Left ventricle myocardium superior (tissue), 1 donor: ENCODE measurements around the gene TESMIN. TPM values are rescaled to one million over a fixed set of nuclear protein-coding genes. Genes with fewer than 3 reads are reported as not detected.

Experiments used
- ATAC-seq: fragments of 200-7000 bp; cut with Tn5 transposase; one replicate; pipeline ENCODE4 v1.9.1; 2020; ENCODE audit warnings: mild to moderate bottlenecking, moderate library complexity
- DNase-seq: peaks from one replicate; pipeline ENCODE4 v3.0.0-alpha.2; 2020
- intact Hi-C: fragments of 100-400 bp; cut with micrococcal nuclease; formaldehyde crosslinking; loops from one replicate; pipeline ENCODE4 v1.11.0; 2022
- total RNA-seq: library from RNA; stranded (reverse); fragmentation: NEBNext Ultra II Directional; extraction: Animal tissue kit (Norgen Biotek cat#: 25700); gene quantifications from one replicate; pipeline ENCODE4 v1.2.1, GENCODE V29; 2021
- donor health status: DM: no; HTN: yes; CAD: no; lungs with severe emphysema.

Gene TESMIN
- total RNA-seq, 1 donor from 2014 or later, result 0.32 TPM

DNA sequence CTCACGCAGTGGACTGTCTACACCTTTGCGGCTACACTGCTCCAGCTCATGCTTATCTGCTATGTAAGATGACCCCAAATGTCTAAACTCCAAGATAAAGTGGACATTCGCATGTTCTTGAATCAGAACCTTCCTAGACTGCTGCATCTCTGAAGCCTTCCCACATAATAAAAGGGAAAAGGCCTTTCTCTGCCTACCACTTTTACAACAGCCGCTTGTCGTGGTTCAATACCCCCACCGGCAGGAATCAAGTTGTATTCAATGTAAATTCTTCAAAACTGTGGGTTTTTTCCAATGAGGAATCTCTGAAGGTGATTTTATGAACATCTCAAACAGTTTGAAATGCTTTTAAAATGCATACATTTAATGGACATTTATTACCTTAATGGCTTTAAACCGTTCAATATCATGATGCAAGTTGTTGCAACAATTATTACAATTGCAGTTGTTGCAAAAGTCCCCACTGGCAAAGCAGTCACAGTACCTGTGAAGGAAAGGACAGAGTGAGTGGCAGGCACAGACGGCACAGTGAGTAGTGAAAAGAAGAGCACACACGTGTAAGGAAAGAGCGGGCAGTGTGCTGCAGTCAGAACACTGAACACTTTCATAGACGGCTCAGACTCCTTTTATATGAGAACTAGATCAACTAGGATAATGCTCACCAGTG is 35.7 kb downstream of the TESMIN start:
- intact Hi-C loops, result no loop called here
- DNase-seq (no peak), ATAC-seq (no peak)

DNA sequence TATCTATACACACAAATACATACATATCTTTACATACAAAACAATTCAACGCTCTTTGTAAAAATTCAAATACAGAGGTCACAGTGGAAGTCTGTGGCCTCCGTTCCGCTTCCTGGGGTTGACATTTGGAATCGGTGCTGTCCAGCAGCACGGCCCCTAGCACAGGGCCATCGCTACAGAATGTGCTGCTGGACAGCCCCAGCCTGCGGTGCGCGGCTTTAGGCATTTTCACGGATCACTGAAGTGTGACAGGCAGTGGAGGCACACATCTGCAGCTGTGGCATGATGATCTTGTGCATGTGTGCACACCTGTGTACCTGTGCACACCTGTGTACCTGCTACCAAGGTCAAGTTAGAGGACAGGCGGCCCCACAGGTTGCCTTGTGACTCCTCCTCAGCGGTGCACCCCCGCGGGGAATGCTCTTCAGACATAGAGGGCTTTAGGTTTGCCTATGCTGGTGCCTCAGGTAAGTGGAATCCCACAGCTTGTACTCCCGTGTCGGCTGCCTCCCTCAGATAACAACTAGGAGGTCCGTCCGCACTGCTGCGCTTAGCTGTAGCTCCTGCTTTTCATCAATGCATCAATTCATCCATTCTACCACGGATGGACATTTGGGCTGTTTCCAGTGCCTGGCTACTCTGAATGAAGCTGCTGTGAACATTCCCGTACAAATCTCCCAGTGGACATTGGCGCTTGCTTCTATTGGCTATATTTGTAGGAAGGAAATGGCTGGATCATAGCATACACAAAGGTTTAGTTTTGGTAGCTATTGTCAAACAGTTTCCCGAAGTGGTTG is 37.1 kb downstream of the TESMIN start:
- DNase-seq (no peak), ATAC-seq (no peak)
- intact Hi-C loops, result no loop called here

DNA sequence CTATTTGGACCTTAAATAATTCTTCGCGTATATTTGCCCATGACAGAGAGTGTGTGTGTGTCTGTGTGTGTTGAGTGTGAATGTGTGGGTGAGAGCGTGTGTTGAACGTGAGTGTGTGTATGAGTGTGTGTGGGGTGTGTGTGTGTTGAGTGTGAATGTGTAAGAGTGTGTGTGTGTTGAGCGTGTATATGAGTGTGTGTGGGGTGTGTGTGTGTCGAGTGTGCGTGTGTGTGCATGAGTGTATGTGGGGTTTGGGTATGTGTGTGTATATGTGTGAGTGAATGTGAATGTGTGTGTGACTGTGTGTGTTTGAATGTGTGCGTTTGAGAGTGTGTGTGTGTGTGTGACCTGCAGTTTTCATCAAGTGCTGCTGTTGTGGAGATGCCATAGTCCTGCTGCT is 40.2 kb downstream of the TESMIN start:
- ATAC-seq, result no peak
- no peak for DNase-seq
- intact Hi-C loops, result no loop called here

DNA sequence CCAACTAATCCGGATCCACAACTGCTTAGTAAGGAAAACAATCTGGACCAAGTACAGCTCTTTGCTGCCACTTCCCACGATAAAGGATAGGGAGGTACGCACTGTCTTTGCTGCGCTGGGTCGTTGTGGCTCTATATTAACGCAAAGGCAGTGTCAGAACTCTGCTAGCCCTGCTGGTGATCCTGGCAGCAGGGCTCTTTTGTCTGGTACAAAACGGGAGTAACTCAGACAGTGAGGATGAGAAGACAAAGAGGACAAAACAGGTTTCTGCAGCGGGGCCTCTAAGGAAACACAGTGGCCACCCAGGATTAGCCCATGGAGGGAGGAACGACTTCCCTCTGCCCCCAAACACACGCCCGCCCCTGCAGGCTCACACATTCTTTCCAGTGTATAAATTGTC is 40.9 kb downstream of the TESMIN start:
- DNase-seq (no peak), ATAC-seq (no peak)
- intact Hi-C loops, result no loop called here

DNA sequence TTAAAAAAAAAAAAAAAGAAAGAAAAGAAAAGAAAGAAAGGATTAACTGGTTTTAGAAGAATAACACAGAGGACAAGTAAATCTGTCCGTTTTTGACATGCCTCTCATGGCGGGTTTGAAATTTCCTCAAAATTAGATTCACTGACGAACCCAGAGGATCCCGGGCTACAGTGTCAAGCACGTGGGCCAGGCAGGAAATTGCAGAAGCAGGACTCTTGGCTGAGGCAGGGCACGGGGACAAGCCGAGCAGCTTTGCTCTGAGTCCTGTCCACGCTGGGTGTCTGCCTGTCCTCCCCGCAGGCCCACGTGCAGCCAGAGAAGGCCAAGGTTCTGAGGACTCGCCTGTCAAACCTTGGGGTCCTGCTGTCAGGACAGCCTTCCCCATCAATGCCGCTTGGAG is 42.3 kb downstream of the TESMIN start:
- DNase-seq (no peak), ATAC-seq (no peak)
- intact Hi-C loops, result no loop called here

DNA sequence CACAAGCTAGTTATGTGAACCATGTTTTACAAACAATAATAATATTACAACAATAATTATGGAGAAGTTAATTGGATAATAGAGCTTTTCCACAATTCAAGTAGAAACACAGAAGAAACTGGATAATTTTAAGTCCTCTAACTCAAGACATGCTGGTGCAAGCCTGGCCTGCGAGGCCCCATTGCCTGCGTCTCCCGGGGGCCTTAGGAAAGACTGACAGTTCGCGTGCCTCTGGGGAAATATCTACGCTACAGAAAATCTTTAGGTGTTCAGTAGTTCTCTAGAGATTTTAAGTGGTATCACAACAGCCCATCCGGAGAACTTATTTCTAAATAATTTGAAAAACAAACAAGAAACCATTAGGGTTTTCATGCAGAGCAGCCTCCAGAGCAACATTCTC is 43.8 kb downstream of the TESMIN start:
- intact Hi-C loops, result no loop called here
- no peak for ATAC-seq
- DNase-seq, result no peak

DNA sequence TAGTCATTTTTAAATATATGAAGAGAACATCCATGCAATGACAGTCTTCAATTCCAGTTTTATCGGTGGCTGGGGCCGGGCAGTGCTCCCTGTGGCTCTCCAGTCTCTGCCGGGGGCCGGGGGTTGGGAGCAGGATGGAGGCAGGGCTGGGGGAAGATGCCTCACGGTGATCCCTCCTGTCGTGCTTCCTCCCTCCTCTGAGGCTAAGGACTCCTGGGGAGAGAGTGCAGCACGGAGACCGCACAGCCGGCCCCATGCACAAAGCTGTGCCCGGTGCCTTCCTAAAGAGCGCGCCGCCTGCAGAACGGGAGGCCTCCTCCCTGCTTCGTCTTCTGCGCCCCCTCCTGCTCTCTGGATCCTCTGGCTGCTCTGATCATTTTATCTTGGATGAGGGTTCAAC is 46.4 kb downstream of the TESMIN start:
- intact Hi-C loops, result no loop called here
- ATAC-seq, result no peak
- DNase-seq, result no peak

DNA sequence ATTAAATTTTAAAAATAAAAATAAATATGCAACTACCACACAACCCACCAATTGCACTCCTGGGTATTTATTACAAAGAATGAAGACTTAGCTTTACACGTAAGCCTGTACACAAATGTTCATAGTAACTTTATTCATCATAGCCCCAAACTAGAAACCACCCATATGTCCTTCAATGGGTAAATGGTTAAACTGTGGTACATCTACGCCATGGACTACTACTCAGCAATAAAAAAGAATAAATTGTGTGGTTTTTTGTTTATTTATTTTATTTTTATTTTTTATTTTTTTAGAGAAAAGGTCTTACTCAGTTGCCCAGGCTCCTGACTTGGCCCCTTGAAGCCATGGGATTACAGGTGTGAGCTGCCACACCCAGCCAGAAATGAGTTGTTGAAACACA is 52.3 kb downstream of the TESMIN start:
- ATAC-seq (no peak), DNase-seq (no peak)
- intact Hi-C loops, result no loop called here

DNA sequence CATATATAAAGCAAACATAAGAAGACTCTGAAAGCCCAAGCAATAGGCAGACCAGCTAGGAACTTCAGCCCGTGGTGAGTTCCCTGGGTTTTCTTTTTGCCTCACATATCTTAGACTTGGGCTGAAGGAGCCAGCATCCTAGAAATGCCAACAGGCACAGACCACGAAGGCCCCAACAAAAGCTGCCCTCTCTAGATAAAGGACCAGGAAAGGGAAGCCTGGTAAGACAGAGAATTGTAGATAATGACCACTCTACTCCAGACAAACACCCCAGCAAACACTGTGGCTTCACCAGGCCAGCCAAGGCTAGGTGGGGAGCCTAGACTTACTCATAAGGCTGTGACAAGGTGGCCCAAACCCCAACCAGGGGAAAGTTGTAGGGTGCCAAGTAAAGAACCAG is 55.8 kb downstream of the TESMIN start:
- intact Hi-C loops, result no loop called here
- DNase-seq, result no peak
- ATAC-seq, result no peak

DNA sequence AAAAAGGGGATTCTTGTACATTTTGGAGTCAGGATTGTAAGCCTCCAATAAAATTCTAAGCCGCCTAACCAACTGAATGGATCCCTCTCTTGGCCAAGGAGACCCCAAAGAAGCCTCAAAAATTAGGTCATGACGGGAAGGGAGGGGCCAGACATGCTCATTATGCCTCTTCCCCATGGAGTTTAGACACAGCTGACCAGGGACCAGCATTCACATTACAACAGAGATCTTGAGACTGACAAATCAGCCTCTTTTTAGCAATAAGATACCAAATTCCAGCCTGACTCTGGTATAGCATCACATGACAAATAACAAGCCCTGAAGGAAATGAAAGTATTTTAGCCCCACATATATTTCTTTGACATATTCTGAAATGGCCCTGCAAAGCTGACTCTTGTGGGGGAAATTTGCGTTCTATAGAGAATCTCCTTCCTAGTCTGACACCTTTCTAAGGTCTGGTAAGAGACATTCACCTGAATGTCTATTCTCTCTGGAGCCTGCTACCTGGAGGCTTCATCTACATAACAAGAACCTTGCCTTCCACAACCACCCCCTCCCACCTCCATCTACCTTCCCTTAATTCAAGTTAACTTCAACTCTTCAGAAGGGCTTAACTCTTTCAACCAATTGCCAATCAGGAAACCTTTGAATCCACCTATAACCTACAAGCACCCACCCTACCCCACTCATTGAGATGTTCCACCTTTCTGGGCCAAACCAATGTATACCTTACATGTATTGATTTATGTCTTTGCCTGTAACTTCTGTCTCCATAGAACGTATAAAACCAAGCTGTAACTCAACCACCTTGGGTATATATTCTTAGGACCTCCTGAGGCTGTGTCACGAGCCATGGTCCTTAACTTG is 56.7 kb downstream of the TESMIN start:
- intact Hi-C loops, result no loop called here
- DNase-seq (no peak), ATAC-seq (no peak)

DNA sequence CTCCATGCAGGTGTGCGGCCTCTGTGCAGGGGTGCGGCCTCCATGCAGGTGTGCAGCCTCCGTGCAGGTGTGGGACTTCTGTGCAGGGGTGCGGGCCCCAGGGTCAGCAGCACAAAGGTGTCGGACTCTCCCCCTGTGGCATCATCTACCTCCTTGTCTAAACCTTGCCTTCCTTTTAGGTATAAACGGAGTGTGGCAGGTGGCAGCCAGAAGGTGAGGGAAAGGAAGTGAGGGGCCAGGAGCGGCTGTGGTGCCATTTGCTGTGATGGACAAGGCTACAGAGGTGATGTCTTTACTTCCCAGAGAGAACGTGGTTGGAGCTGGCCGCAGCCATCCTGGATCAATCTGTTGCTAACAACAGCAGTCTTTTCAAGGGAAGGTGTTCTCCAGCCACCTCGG is 57.8 kb downstream of the TESMIN start:
- intact Hi-C loops, result no loop called here
- DNase-seq (no peak), ATAC-seq (no peak)

DNA sequence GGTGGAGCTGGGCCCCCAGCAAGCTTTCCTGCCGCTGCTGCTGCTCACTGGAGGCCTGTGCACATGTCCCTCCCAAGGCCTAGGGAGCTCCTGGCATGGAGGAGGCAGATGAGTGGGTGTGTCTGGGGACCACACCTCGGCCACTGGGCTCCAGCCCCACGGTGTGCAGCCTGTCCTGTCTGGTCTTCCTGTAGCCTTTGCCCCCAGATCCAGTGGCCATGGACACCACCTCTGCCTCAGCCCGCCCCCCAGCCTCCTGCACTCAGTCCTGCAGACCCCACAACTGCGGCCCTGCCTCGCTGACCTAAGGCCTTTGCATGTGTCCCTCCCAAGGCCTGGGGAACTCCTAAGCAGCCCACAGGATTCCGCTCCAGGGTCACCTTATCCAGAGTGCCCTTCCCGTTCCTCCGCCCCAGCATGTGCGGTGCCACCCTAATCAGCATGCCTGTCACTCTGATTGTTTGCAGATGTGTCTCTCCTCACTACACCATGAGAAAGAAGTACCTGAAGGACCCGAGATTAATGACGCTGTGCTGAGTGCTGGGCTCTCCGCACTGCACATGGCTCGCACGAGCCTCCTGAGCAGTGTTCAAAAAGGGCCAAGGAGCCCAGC is 58.3 kb downstream of the TESMIN start:
- ATAC-seq (no peak), DNase-seq (no peak)
- intact Hi-C loops, result no loop called here

DNA sequence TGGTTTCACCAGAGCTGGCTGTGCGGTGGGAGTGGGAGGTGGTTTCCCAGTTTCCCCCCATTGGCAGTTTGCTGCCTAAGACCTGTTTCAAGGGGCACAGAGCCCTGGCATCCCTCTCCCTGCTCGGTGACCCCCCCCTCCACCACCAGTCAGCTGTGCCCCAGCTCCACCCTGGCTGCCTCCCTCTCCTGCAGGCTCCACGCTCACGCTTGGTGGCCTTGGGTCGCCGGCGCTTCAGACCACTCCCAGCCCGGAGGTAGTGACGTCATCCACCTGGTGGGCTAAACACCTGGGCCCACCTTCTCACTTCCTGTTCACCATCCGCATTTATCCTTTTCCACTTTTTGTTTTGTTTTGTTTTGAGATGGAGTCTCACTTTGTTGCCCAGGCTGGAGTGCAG is 59.2 kb downstream of the TESMIN start:
- ATAC-seq, result no peak
- no peak for DNase-seq
- intact Hi-C loops, result no loop called here

DNA sequence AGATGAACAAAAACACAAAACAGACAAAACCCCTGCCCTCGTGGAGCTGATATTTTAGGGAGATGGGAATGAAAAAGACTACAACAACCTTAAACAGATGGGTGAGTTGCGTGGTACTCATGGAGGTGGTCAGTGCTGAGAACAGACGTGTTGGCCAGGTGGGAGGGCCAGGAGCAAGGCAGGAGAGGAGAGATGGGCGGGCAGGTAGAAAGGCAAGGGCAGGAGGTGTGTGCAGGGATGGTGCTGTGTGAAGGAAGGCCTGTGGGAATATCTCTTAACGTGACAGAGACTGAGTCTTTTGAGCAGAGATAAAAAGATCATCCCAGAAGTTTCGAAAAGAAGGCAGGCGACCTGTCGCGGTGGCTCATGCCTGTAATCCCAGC is 59.9 kb downstream of the TESMIN start:
- ATAC-seq, result no peak
- DNase-seq, result no peak
- intact Hi-C loops, result no loop called here

DNA sequence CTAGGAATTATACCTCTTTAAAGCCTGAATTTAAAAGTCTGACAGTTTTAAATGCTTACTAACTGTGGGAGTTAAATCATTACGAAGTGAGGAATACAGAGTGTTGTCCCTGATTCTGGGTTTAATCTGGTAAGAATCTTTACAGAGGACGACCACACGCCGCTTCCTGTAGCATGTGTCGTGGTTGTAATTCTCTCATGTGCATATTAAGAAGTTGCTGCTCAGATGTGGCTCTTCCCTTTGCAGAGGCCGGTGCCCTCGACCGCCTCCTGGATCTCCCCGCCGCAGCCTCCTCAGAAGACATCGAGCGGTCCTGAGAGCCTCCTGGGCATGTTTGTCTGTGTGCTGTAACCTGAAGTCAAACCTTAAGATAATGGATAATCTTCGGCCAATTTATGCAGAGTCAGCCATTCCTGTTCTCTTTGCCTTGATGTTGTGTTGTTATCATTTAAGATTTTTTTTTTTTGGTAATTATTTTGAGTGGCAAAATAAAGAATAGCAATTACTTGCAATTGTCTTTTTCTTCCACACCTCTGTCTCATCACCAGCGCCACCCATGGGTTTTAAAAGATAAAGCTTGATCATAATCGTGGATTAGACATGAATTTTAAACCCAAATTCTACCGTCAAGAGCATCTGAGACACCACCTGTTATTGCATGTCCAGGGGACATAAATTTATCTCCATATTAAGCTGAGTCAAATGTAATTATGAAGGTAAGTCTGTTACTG is 60.5 kb downstream of the TESMIN start:
- intact Hi-C loops, result no loop called here
- no peak for ATAC-seq
- no peak for DNase-seq

DNA sequence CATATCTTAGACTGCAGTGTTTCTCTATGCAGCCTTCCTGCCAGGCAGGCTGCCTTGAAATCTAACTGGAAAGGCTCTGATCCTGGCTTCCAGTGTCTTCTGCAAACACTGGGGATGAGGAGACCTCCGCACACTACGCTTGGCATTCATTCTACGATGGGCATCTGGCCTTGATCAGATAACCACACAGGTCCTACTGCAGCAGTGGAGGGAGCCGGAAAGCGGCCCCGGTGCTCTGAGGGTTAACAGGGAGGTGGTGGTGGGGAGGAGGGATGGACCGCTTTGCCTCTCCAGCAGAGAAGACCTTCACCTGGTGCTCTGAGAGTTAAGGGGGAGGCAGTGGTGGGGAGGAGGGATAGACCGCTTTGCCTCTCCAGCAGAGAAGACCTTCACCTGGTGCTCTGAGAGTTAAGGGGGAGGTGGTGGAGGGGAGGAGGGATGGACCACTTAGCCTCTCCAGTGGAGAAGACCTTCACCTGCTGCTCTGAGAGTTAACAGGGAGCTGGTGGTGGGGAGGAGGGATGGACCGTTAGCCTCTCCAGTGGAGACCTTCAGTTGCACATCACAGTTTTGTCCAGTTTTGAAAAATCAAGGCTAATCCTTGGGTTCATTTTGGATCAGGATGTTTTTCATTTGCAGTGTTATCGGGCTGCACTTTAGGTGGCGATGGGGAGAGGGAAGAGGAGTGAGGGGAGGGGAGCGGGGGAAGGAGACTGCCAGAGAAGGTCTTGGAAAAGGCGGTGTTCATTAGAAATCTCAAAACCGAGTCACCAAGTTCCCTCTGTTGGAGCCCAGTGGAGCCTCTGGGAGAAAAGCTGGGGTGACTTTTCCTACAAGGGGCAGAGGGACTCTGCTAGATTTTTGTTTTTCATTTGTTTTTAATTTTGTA is 61.3 kb downstream of the TESMIN start:
- ATAC-seq, result no peak
- DNase-seq, result no peak
- intact Hi-C loops, result no loop called here

DNA sequence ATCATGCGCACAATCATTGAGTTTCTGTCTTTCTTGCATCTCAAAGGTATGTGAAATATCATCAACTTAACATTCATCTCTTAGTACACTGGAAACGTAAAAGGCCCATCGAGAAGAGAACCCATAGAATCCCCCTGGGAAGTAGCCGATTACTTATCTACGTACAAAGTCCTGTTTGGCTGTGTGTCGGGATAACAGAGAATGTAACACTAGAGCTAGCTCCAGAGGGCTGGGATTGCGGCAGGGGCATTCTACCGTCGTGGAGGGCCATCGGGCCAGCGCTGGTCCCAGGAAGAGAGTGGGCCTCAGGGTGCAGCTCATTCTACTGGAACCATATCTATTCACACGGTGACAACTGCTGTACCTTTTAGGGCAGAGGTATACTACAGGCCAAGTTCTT is 62.4 kb downstream of the TESMIN start:
- DNase-seq (no peak), ATAC-seq (no peak)
- intact Hi-C loops, result no loop called here

DNA sequence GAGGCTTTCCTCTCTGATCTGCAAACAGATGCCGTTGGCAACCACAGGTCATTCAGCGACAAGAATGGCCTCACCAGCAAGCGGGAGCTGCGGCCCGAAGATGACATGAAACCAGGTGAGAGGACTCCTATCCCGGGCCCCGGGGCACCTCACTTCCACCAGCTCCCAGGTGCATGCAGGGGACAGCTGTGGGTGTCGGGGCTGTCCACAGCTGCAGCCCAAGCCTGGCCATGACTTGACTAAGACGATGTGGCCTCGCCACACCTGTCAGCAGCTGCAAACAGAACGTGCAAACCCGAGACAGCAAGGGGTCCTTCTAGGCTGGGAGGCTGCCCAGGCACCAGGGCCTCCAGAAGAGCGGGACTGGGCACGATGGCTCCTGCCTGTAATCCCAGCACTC is 63.3 kb downstream of the TESMIN start:
- ATAC-seq (no peak), DNase-seq (no peak)
- intact Hi-C loops, result no loop called here
